C4-2B (cell line): Measurements from ENCODE around the gene PTPRN2.
"Not testable (repeated sequence)": the region's sequence is repeated elsewhere in the genome, so short reads cannot be mapped to it uniquely, and the experiment has no call there.

Experiments used
- H3K27ac ChIP-seq: fragments of 450-650 bp; 2 replicates; pipeline ENCODE4 v1.5.1; 2017
- ZFX ChIP-seq: fragments of 450-650 bp; IDR thresholded peaks from 2 replicates; pipeline ENCODE4 v1.6.1; 2017
- TF ChIP-seq, protein P1 (sequence below): fragments of 450-650 bp; conservative IDR thresholded peaks from 2 replicates; pipeline ENCODE4 v1.5.1; 2017; ENCODE audit warnings: mild to moderate bottlenecking

Gene PTPRN2

GRCh38 chr7:157983502-157984422 is 603.9 kb downstream of the PTPRN2 start:
- H3K27ac ChIP-seq = no peak overlapping the region
- TF ChIP-seq ZFX = no peak
- TF ChIP-seq, protein P1, sequence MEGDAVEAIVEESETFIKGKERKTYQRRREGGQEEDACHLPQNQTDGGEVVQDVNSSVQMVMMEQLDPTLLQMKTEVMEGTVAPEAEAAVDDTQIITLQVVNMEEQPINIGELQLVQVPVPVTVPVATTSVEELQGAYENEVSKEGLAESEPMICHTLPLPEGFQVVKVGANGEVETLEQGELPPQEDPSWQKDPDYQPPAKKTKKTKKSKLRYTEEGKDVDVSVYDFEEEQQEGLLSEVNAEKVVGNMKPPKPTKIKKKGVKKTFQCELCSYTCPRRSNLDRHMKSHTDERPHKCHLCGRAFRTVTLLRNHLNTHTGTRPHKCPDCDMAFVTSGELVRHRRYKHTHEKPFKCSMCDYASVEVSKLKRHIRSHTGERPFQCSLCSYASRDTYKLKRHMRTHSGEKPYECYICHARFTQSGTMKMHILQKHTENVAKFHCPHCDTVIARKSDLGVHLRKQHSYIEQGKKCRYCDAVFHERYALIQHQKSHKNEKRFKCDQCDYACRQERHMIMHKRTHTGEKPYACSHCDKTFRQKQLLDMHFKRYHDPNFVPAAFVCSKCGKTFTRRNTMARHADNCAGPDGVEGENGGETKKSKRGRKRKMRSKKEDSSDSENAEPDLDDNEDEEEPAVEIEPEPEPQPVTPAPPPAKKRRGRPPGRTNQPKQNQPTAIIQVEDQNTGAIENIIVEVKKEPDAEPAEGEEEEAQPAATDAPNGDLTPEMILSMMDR = no peak

DNA sequence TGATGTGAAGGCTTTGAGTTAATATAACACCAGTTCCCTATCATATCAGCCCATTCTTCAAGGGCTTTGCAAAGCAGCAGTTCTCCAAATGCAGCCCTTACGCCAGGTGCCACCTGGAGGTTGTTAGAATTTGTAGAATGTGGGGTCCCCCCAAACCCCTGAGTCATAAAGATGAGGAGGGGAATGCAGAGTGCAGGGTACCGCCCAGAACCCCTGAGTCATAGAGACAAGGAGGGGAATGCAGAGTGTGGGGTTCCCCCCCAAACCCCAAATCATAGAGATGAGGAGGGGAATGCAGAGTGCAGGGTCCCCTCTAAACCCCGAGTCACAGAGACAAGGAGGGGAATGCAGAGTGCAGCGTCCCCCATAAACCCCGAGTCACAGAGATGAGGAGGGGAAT is 605.8 kb downstream of the PTPRN2 start:
- TF ChIP-seq, protein P1 = no peak
- no peak for TF ChIP-seq ZFX
- H3K27ac ChIP-seq = no peak overlapping the region

GRCh38 chr7:157980774-157981173 is 606.8 kb downstream of the PTPRN2 start:
- H3K27ac ChIP-seq = no peak overlapping the region
- TF ChIP-seq, protein P1 = no peak
- TF ChIP-seq ZFX = no peak

DNA sequence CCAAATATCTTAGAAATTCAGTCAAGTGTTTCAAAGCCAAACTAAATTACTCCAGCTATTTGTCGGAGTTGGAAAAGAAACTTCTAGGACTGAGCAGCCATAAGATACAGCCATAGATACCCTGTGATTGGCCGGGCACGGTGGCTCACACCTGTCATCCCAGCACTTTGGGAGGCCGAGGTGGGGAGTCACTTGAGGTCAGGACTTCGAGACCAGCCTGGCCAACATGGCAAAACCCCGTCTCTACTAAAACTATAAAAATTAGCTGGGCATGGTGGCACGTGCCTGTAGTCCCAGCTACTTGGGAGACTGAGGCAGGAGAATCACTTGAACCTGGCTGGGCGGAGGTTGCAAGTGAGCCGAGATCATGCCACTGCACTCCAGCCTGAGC is 607.3 kb downstream of the PTPRN2 start:
- H3K27ac ChIP-seq = not testable (repeated sequence)

- H3K27ac ChIP-seq = no peak overlapping the region
- TF ChIP-seq, protein P1 = no peak
- TF ChIP-seq ZFX = no peak
These were observed 607.8 kb downstream of the PTPRN2 start for GRCh38 chr7:157979636-157980340.

- no peak for TF ChIP-seq ZFX
- TF ChIP-seq, protein P1 = no peak
- no peak overlapping the region for H3K27ac ChIP-seq
These were observed 608.9 kb downstream of the PTPRN2 start for GRCh38 chr7:157978766-157979165.

- H3K27ac ChIP-seq = no peak overlapping the region
- TF ChIP-seq ZFX = no peak
- TF ChIP-seq, protein P1 = no peak
These were observed 609.7 kb downstream of the PTPRN2 start for GRCh38 chr7:157977717-157978496.
